ENCODE measurements around the gene TCF19.

TCF19 gene

GRCh38 chr6:31209137-31209536 lies 50.7 kb downstream of the TCF19 start:
- H3K9ac ChIP-seq (ENCODE audit: low read length): no peak overlapping the region

DNA sequence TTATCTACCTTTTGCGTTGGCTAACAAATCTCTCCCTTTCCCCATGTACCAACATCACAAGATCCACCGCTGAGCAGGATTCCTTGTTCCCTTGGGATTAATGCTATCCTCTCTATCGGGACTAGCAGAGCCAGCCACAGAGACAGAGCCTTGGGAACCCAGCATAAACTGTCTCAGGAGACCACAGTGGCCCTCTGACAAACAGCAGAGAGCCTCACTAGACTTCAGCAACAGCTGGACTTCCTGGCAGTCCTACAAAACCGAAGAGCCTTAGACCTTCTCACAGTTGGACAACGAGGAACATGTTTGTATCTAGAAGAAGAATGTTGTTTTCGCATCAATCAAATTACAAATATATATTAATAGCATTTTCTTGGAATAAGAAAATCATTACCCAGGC lies 51.7 kb downstream of the TCF19 start:
- no peaks in the 10 kb centered on the region for H3K9me3 ChIP-seq (ENCODE audit: insufficient read depth, low read length)
- H3K4me2 ChIP-seq (ENCODE audit: low read length): no peak overlapping the region
- H3K79me2 ChIP-seq (ENCODE audit: low read length): no peaks in the 10 kb centered on the region
- H3K9ac ChIP-seq (ENCODE audit: low read length): no peak overlapping the region
- H2AFZ ChIP-seq (ENCODE audit: low read depth, low read length): no peak overlapping the region
- no peaks in the 10 kb centered on the region for H3K27me3 ChIP-seq (ENCODE audit: low read depth, low read length)
- H3K4me1 ChIP-seq (ENCODE audit: low read length): peaks cover 5% of the 10 kb centered on the region
- H3K27ac ChIP-seq (ENCODE audit: low read length): no peak overlapping the region
- no peaks in the 10 kb centered on the region for H3K36me3 ChIP-seq (replicated peaks; ENCODE audit: low read depth, low read length)
- no peak overlapping the region for H3K4me3 ChIP-seq (ENCODE audit: low read length)
- H4K20me1 ChIP-seq (ENCODE audit: insufficient read depth, low read length): no peaks in the 10 kb centered on the region
- TF ChIP-seq, protein P1, sequence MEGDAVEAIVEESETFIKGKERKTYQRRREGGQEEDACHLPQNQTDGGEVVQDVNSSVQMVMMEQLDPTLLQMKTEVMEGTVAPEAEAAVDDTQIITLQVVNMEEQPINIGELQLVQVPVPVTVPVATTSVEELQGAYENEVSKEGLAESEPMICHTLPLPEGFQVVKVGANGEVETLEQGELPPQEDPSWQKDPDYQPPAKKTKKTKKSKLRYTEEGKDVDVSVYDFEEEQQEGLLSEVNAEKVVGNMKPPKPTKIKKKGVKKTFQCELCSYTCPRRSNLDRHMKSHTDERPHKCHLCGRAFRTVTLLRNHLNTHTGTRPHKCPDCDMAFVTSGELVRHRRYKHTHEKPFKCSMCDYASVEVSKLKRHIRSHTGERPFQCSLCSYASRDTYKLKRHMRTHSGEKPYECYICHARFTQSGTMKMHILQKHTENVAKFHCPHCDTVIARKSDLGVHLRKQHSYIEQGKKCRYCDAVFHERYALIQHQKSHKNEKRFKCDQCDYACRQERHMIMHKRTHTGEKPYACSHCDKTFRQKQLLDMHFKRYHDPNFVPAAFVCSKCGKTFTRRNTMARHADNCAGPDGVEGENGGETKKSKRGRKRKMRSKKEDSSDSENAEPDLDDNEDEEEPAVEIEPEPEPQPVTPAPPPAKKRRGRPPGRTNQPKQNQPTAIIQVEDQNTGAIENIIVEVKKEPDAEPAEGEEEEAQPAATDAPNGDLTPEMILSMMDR (IDR thresholded peaks at IDR 0.05; ENCODE audit: low read depth, low read length): no peak
- no peak for TF ChIP-seq EZH2phosphoT487 (IDR thresholded peaks at IDR 0.05; ENCODE audit: low read depth)

More at GRCh38 chr6:31209137-31209536, 50.7 kb downstream of the TCF19 start:
- Histone ChIP-seq H3K36me3 (replicated peaks; ENCODE audit: low read depth, low read length) (no peaks in the 10 kb centered on the region), H3K4me2 (ENCODE audit: low read length) (no peak overlapping the region), H4K20me1 (ENCODE audit: insufficient read depth, low read length) (no peaks in the 10 kb centered on the region), H3K4me3 (ENCODE audit: low read length) (no peak overlapping the region), H3K27me3 (ENCODE audit: low read depth, low read length) (no peaks in the 10 kb centered on the region), H3K9me3 (ENCODE audit: insufficient read depth, low read length) (no peaks in the 10 kb centered on the region), H3K4me1 (ENCODE audit: low read length) (peaks cover 12% of the 10 kb centered on the region), H2AFZ (ENCODE audit: low read depth, low read length) (no peak overlapping the region), H3K79me2 (ENCODE audit: low read length) (no peaks in the 10 kb centered on the region), H3K27ac (ENCODE audit: low read length) (no peak overlapping the region)
- TF ChIP-seq, protein P1 (IDR thresholded peaks at IDR 0.05; ENCODE audit: low read depth, low read length): no peak
- no peak for TF ChIP-seq EZH2phosphoT487 (IDR thresholded peaks at IDR 0.05; ENCODE audit: low read depth)

GRCh38 chr6:31210741-31211532 lies 52.5 kb downstream of the TCF19 start:
- no peak overlapping the region for H3K27ac ChIP-seq (ENCODE audit: low read length)
- no peaks in the 10 kb centered on the region for H3K79me2 ChIP-seq (ENCODE audit: low read length)
- no peaks in the 10 kb centered on the region for H4K20me1 ChIP-seq (ENCODE audit: insufficient read depth, low read length)
- H3K9me3 ChIP-seq (ENCODE audit: insufficient read depth, low read length): no peaks in the 10 kb centered on the region
- H3K9ac ChIP-seq (ENCODE audit: low read length): no peak overlapping the region
- TF ChIP-seq EZH2phosphoT487 (IDR thresholded peaks at IDR 0.05; ENCODE audit: low read depth): no peak
- TF ChIP-seq, protein P1 (IDR thresholded peaks at IDR 0.05; ENCODE audit: low read depth, low read length): no peak
- H2AFZ ChIP-seq (ENCODE audit: low read depth, low read length): no peak overlapping the region
- no peaks in the 10 kb centered on the region for H3K36me3 ChIP-seq (replicated peaks; ENCODE audit: low read depth, low read length)
- H3K27me3 ChIP-seq (ENCODE audit: low read depth, low read length): no peaks in the 10 kb centered on the region
- H3K4me3 ChIP-seq (ENCODE audit: low read length): no peak overlapping the region
- peaks cover 2% of the 10 kb centered on the region for H3K4me1 ChIP-seq (ENCODE audit: low read length)
- no peak overlapping the region for H3K4me2 ChIP-seq (ENCODE audit: low read length)

Data from OCI-LY3 (cell line).